GM18907 (cell line): ENCODE results near the gene SLC22A23.

ENCODE experiments used
- ATAC-seq: cut with Tn5 transposase; IDR thresholded peaks from one replicate; pipeline ENCODE4 v1.9.1; 2021; ENCODE audit warnings: mild to moderate bottlenecking, moderate library complexity; ENCODE audit not compliant: unreplicated experiment

Gene SLC22A23

DNA sequence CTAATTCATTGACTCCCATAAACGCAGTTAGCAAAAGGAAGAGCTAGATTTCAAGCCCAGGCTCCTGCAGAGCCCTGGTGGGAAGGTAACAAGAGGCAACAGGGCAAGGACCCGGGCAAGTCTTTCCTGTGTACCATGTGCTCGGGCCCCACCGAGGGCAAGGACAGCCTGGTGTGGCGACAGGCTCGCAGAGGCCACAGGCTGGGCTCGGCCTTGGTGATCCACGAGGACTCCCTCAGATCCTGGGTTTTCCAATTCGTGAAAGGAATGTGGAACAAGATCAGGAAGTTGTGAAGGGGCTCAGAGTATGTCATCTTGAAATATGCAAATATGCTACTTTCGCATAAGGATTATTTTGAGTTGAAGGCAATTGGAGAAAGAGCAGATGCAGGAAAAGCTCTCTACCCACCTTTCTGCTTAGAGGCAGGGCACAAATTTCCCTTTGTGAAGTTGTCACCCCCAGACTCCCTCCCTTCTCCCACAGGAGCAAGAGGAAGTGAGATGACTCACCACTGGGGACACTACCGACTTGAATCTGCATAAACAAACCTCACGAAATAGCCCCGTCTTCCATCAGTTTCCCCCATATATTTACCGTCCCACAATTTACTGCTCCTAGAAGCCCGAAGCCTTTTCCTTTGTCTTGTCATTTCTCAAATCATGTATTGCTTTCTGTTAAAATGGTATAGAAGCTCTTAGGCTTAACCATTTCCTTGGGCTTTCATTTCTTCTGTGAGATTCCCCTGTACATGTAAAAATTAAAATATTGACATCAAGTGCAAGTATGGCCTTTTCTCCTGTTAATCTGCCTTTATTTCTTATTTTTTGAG, 119.1 kb downstream of the SLC22A23 start:
- ATAC-seq = no peak

DNA sequence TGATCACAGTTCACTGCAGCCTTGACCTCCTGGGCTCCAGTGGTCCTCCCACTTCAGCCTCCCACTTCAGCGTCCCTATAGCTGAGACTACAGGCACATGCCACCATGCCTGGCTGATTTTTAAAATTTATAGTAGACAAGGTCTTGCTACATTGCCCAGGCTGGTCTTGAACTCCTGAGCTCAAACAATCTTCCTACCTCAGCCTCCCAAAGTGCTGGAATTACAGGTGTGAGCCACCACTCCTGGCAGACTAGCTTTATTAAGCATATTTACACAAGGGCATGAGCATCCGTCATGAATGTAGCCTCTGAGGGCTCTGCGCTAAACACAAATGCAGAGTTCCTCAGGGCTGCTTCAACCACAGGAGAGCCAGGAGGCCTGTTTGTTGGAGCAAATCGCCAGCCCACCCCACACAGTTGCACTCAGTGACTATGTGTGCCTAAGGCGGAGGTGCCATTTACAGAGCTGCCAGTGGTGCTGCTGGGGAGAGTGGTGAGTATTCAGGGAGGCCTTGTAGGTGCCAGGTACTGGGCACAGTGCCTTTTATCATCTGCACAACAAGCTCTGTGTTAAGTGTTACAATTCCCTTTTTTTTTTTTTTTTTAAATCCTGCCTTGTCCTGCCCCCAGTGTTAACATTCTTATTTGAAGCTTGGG, 119.9 kb downstream of the SLC22A23 start:
- ATAC-seq = no peak

DNA sequence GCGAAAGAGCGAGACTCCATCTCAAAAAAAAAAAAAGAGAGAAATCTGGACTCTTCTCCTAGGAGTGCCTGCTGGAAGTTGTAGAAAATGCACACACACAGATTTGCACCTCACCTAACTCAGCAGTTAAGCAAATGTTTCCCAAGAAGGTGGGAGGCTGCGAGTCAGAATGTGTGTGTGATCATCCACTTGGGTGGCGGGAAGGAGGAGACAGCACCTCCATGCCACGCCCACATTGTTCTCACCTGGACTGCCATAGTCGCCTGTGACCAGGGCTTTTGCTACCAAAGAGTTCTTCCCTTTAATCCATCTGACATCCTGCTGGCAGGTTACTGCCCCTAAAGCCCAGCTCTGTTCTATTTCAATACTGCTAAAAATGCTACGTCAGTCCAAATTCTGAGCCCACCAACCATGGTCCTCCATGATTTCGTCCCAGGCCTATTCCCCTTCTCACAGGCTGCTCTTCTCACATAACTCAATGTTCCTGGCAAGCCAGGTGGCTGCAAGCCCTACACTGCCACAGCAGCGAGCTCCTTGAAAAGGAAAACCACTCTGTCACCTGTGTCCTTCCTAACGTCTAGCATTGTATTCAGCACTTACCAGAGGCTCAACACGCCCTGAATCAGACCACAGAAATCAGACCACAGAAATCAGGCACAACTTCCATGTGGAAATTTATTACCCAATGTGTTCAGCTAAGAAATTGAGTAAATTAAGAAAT, 120.6 kb downstream of the SLC22A23 start:
- ATAC-seq = no peak

DNA sequence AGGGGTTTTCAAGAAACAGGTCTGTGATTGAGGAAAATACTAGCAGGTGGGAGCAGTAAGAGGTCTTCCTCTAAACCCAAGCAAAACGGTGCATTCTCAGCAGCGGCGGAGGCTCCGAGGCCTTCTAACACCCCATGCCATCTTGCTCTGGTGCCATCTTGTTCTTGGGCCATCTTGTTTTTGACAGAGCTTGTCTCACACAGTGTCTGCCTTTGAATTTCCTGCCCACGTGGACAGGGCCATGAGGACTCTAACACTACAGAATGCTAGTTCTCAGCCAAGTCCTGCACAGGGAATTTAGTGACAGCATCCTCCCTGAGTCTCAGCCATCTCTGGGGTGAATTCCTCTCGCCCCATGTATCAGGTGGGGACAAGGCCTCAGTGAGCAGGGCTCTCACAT, 121.7 kb downstream of the SLC22A23 start:
- ATAC-seq = no peak

DNA sequence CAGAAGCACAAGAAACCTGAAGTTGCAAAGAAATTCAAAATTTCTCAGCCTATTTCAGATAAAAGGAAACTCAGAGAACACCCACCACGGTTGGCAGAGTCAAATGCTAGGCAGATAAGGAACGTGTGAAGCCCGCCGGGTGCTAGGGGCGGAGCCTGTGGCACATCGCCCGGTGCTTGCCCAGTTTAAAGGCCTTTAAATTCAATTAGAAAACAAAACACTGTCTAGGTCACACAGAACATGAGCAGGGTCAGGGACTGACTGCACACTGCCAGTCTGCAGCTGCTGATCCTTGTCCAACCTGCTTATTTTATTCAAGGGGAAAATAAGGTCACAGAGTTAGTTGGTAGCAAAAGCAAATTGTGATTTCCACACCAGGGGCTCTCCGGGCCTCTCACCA, 122.3 kb downstream of the SLC22A23 start:
- no peak for ATAC-seq

DNA sequence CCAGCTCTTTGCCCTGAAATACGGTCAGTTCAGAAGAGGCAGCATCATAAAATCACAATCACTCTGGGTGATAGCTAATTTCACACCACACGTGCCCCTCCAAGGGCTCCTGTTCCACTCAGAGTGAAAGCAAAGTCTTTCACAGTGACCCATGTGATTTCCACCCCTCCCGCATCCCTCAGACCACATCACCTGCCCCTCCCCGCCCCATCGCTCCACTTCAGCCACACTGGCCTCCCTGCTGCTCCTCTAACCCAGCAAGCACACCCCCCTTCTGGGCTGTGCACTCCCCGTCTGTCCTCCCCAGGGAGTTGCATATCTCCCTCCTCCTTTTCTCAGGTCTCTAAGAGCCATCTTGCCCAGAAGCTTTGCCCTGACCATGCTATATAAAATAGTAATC, 123.6 kb downstream of the SLC22A23 start:
- ATAC-seq = peak; percentile 74

DNA sequence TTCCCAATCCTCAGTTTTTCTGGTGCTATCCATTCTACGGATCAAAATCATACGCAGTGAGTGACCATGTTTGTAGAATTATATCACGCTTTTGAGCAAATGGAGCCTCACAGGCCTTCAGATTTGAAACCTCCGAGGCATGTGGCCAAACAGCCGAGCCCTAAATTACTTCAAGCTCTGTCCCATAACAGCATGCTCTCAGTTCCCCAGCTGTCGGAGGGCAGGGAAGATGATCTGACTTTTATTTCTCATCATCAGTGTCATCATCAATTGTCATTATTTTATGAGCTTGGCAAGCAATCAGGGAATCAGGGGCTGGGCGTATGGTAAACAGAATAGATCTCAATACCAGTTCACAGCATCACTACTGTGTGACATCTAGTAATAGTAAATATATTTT, 124.9 kb downstream of the SLC22A23 start:
- ATAC-seq = no peak

DNA sequence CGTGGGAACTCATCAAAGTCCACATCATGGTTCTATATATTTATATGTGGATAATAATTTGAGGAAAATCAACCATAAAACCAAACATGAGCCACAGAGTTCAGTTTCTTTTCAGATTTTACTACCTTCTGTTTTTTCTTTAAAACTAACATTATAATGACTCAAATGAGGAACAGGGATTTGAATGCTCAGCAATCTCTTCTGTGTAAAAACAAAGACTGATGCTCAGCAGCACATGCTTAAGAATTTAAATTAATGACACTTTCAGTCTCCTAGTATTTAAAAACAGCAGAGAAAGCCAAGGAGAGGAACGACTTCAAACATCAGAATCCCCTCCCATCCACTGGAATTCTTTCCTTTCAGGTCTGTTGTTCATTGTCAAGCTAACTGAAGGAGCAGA, 125.4 kb downstream of the SLC22A23 start:
- ATAC-seq = no peak

DNA sequence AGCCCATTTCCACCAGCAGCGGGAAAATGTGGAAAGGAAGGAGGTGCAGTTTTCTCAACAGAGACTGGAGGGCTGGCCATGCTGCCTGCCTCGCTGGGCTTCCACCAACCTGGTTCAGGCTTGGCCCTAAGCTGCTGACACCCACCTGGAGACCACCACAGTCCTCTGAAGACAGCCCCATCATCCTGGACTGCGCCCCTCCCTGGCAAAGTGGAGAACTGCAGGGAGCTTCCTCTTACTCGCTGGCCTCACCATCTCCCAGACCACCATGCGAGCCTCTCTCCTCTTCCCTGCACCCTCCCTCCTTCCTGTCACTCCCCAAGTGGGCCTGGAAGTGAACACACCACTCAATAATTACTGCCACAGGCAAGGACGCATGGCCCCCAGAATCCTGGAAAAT, 126.7 kb downstream of the SLC22A23 start:
- ATAC-seq = no peak

DNA sequence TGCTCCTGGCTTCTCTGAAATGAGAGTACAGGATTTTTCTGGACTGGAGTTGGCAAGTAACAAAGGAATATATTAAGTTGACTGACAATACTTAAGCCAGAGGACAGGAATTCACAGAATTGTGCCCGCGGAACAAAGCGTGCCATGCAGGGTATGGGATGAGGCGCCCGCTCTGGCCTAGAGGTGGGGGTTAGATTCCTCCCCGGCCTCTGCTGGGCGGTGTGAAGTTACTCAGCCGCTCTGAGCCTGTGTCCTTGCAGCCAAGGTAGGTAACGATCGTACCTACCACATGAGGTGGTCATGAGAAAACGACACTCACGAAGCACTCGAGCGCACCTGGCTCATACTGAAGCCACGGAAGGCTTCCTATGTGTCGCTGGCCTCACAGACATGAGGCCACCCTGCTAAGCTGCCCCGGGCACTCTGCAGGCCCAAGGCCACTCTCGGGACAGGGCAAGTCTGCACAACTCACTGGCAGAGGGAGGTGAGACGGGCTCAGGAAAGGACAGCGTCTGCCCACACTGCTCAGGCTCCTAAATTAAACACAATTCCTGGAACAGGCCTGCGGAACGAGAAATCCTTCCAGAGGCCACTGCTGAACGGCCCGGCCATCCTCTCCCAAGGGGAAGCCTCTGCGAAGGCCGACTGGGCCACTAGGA, 127.3 kb downstream of the SLC22A23 start:
- no peak for ATAC-seq

DNA sequence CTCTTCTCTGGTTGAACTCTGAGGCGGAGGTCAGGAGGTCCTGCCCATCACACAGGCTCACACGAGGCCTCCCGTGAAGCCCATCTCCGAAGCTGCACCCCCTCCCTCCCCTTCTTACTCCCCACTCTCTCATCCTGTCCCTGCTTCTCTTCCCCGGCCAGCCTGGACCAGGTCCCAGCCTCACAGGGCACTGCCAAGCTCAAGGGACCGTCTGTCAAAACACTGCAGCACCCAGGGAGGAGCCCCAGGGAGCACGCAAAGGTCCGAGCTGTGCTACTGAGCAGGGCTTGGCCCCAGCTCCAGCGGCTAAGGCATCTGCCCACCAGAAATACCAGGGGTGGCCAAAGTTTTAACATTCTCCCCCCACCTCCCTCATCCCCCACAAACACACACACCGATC, 128.1 kb downstream of the SLC22A23 start:
- no peak for ATAC-seq

DNA sequence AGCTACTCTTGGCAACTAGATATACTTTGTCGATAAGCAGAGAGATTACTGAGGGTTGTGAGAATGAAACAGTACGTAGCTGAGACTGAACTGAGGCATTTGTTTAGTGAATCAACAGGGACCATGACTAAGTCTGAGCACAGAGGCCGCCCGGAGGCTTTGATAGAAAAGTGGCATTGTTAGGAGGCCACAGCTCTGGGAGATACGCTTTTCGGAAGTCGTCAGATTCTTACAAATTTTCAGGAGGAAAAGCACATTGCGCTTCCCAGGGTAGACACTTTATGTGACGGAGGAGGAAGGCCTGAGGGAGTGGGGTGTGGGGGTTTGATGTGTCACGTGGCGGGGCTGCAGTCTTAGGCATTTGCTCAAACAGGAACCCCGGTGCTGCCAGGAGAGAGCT, 128.7 kb downstream of the SLC22A23 start:
- no peak for ATAC-seq

DNA sequence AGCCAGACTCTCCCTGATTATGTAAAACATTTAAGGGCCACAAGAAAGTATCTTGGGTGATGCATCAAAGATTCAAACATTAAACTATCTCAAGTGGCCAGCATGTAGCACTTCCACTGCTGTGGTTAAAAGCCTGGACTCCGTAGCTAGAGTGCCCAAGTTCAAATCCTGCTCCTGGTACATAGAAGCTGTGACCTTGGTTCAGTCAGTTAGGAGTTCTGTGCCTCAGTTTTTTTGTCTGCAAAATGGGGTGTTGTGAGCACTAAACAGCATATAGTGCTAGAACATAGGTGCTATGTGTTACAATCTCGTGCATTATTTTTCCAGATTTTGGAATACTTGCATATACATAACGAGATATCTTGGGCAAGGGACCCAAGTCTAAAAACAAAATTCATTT, 129.4 kb downstream of the SLC22A23 start:
- no peak for ATAC-seq

DNA sequence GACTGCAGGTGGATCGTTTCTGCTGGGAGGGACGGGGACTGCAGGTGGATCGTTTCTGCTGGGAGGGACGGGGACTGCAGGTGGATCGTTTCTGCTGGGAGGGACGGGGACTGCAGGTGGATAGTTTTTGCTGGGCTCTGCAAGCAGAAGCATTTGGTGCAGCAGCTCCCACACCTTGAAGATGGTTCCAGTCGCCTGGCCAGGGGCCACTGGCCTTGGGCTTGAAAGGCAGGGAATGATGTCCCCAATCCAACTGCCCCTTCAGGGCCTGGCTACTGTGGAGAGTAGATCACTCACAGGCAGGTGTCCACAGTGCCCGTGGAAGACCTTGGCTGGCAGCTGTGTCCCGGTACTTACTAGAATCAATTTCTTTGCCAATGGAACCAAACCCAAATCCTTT, 129.9 kb downstream of the SLC22A23 start:
- no peak for ATAC-seq

DNA sequence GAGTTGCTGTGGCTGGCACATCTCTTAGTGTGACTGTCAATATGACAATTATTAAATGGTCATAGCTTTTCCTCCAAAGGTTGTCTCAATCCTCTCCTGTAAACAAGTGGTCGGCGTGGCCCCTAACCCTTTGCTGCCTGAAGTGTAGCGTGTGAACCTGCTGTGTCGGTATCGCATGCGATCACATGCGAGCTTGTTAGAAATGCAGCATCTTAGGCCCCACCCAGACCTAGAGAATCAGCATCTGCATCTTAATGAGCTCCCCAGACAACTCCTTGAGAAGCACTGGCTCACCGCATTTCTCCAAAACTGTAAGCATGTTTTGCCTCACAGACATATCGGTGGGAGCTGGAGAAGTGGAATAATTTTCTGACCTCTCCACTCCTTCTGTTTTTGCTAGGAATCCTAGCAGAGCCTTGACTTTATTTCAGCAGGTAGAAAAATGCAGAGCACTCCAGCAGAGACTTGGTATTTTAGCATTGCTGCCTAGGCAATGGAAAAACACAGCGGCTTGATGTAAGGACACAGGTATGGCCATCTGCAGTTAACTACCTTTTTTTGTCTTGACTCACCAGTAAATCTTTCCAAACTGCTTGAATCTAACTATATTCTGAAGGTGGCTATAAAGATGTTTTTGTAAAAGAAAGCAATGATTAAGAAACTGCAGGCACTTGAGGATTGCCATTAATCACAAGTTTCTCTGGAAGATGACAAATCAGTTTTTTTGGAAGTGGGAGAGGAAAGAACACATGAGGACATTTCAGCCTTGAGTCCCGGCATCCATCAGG, 130.5 kb downstream of the SLC22A23 start:
- ATAC-seq = no peak

DNA sequence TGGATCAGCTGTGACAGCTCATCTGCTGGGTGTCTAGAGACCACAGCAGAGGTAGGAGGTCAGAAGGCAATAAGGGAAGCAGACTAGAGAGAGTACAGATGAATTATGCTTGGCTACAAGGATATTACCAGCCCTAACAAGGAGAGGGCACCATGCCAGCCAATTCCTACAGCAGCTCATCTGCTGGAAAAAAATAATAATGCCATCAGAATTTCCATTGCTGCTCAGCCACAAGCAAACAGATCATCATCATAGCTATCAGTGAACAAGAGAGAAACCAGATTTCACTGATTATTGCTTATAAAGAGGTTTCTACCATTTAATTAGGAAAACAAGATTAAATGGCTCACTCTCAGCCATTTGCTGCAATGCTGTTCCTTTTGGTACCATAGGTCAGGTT, 131.6 kb downstream of the SLC22A23 start:
- ATAC-seq = no peak

DNA sequence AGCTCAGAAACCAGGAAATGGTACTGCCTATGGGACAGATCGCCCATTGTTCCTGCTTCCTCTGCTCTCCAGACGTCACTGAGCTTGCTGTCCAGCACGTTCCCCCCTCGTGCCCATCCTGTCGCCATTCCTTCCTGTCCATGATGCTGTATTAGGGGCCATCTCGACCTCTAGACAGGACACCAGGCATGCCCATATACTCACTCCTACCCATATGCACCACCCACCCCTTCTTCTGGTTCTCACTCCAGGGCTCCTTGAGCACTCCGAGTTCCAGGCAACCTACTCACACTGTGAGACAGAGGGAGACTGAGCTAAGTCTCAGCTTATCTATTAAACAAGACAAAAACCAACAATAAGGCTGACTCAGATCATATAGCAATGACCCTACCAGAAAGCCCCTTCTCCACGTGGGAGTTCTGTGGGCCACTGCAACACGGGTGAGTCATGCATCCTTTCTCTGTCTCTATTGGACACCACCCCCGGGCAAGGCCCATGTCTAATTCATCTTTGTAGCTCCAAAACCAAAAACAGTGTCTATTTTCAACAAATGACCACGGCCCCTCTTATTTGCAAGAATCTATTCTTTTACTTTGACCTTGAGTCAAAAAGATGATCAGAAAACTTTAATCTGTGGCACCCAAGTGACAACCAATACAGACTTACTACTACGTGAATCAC, 132.4 kb downstream of the SLC22A23 start:
- peak; percentile 83 for ATAC-seq

DNA sequence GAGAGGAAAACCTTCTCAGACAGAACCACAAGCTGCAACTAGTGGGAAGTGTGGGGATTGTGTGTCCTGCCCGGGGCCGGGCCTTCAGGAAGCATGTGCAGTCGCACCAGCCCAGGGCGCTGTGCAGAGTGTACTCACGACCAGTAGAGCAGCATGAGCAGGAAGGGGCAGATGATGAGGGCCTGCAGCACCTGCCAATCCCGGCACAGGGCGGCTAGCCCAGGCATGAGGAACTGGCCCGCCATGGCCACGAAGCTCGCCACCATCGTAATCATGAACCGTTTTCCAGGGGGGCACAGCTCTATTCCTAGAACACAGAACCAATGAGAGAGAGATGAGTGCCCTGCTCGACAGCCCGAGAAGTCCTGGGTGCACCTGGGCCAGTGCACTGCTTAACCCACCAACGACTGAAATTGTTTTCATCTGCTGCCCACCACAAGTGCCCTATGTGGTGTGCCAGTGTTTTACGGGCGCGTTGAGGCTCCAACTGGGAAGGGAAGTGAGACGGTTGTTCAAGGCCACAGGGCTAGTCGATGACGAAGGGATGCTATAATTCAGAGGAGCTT, 133.1 kb downstream of the SLC22A23 start:
- no peak for ATAC-seq

DNA sequence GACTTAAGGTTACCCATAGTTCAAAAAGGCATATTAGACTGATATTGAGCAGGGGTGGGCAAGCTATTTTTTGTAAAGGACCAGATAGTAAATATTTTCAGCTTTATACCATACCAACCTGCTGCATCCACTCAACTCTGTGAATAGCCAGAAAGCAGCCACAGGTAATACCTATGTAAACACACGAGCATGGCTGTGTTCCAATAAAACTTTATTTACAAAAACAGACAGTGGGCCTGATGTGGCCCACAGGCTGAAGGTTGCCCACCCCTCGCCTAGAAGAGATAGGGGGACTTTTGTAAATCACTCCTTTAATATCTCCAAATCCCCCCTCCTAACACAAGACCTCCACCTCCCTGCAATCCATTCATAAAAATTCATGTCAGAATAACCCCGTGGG, 133.7 kb downstream of the SLC22A23 start:
- no peak for ATAC-seq
